Panc1 (cell line): Measurements from ENCODE around the gene THOC2. TPM values are rescaled to one million over a fixed set of nuclear protein-coding genes. Genes with fewer than 3 reads are reported as not detected.

Experiments
- ATAC-seq: fragments of 200-7000 bp; cut with Tn5 transposase; 2 replicates; pipeline ENCODE4 v1.9.1; 2020; ENCODE audit warnings: mild to moderate bottlenecking, moderate library complexity
- BruUV-seq: library from RNA; stranded (reverse); fragments of 400-500 nt; replicated peaks from 2 replicates; lab custom pipeline; 2021; lab: Mats Ljungman, UMichigan
- CTCF ChIA-PET: fragments of 300-600 bp; sonication (Branson Sonifier 250); formaldehyde crosslinking; loops from one replicate; lab custom pipeline; 2022; ENCODE audit warnings: antibody characterized with exemption; lab: Charles Lee
- POLR2A ChIA-PET: fragments of 300-600 bp; sonication (Branson Sonifier 250); formaldehyde crosslinking; loops from one replicate; lab custom pipeline; 2022; ENCODE audit warnings: antibody characterized with exemption; lab: Charles Lee
- DNase-seq: peaks from one replicate; pipeline ENCODE4 v3.0.0-alpha.2; 2010; ENCODE audit warnings: low read depth, low spot score
- H3K27ac ChIP-seq: 2 replicates; pipeline ENCODE4 v1.5.1; 2011; ENCODE audit warnings: mild to moderate bottlenecking, low read length, inconsistent platforms
- H3K27me3 ChIP-seq: fragments of 200-500 bp; sonication (Bioruptor generic); 2 replicates; pipeline ENCODE4 v1.6.0; 2014; ENCODE audit warnings: low read length, inconsistent platforms; ENCODE audit not compliant: control insufficient read depth, insufficient read depth
- H3K36me3 ChIP-seq: fragments of 200-500 bp; sonication (Bioruptor generic); 2 replicates; pipeline ENCODE4 v1.5.1; 2014; ENCODE audit warnings: inconsistent platforms, mild to moderate bottlenecking, low read length, moderate library complexity; ENCODE audit not compliant: control insufficient read depth, insufficient read depth
- H3K4me1 ChIP-seq: 2 replicates; pipeline ENCODE4 v1.5.1; 2011; ENCODE audit warnings: inconsistent platforms, mild to moderate bottlenecking, low read length, moderate library complexity; ENCODE audit not compliant: control insufficient read depth, insufficient read depth
- H3K4me3 ChIP-seq, 2 experiments: 2 replicates each; pipeline ENCODE4 v1.5.1; 2011 to 2012; ENCODE audit warnings: low read depth in 2 of 2, low read length in 2 of 2, mild to moderate bottlenecking in 2 of 2, inconsistent platforms in 1 of 2, moderate library complexity in 1 of 2
- H3K9me3 ChIP-seq: fragments of 200-500 bp; sonication (Bioruptor generic); 2 replicates; pipeline ENCODE4 v1.5.1; 2014; ENCODE audit warnings: low read depth, mild to moderate bottlenecking, inconsistent platforms, low read length, moderate library complexity; ENCODE audit not compliant: control insufficient read depth, insufficient read depth
- POLR2AphosphoS5 ChIP-seq: IDR thresholded peaks from 2 replicates; pipeline ENCODE4 v1.6.1; 2012; ENCODE audit warnings: mild to moderate bottlenecking, low read depth, low read length, moderate library complexity
- SIN3A ChIP-seq: IDR thresholded peaks from 2 replicates; pipeline ENCODE4 v1.6.1; 2012; ENCODE audit warnings: low read depth, mild to moderate bottlenecking, low read length, moderate library complexity, borderline replicate concordance; ENCODE audit not compliant: insufficient read depth
- TCF7L2 ChIP-seq: IDR thresholded peaks from 2 replicates; pipeline ENCODE4 v1.6.1; 2011; ENCODE audit warnings: mild to moderate bottlenecking, low read depth, low read length, inconsistent platforms
- in situ Hi-C: cut with HindIII; loops from 2 replicates; pipeline ENCODE4 v1.10.0; 2016; ENCODE audit warnings: low sequenced_read_pairs, low pct_unique_long_range_greater_than_20kb
- intact Hi-C: fragments of 100-400 bp; cut with micrococcal nuclease; formaldehyde crosslinking; loops from one replicate; pipeline ENCODE4 v1.10.0; 2022; ENCODE audit not compliant: unreplicated experiment
- total RNA-seq: library from RNA; stranded (reverse); gene quantifications from one replicate; pipeline ENCODE4 v1.2.1, GENCODE V29; 2021; ENCODE audit not compliant: unreplicated experiment
- TF ChIP-seq, protein P1 (sequence below): fragments of 450-650 bp; IDR thresholded peaks from 2 replicates; pipeline ENCODE4 v1.5.1; 2017; ENCODE audit warnings: mild to moderate bottlenecking
- TF ChIP-seq, protein P2 (sequence below), 2 experiments: IDR thresholded peaks; 2 replicates each; pipeline ENCODE4 v1.6.1; 2011 to 2012; ENCODE audit warnings: low read depth in 2 of 2, control low read depth in 1 of 2, low read length in 1 of 2, mild to moderate bottlenecking in 1 of 2, moderate library complexity in 1 of 2; ENCODE audit not compliant: insufficient read depth in 1 of 2

THOC2 gene
- total RNA-seq, 1 experiment from 2014 or later = 194 TPM

DNA sequence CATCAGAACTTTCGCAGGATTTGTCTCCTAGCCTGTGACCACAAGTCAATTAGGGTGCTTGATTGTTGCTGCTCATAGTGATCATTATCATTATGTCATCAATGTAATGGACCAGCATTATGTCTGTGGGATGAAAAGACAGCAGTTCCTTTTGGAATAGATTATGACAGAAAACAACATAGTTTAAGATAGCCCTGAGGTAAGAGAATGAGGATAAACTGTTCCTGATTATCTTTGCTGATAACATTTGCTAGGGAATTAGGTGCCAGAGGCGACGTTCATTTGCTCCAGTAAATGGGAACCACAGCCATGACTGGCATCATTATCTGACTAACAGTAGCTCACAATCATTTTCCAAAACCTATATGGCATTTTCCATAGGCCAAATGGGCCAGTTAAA lies 12.7 kb upstream of the THOC2 start:
- no peaks in the 10 kb centered on the region for H3K4me1 ChIP-seq
- H3K27me3 ChIP-seq = no peaks in the 10 kb centered on the region
- in situ Hi-C loops = no loop called here
- DNase-seq (no peak), ATAC-seq (no peak)
- ChIA-PET CTCF (no interaction called here), POLR2A (no interaction called here)
- intact Hi-C loops = no loop called here
- TF ChIP-seq, protein P1, sequence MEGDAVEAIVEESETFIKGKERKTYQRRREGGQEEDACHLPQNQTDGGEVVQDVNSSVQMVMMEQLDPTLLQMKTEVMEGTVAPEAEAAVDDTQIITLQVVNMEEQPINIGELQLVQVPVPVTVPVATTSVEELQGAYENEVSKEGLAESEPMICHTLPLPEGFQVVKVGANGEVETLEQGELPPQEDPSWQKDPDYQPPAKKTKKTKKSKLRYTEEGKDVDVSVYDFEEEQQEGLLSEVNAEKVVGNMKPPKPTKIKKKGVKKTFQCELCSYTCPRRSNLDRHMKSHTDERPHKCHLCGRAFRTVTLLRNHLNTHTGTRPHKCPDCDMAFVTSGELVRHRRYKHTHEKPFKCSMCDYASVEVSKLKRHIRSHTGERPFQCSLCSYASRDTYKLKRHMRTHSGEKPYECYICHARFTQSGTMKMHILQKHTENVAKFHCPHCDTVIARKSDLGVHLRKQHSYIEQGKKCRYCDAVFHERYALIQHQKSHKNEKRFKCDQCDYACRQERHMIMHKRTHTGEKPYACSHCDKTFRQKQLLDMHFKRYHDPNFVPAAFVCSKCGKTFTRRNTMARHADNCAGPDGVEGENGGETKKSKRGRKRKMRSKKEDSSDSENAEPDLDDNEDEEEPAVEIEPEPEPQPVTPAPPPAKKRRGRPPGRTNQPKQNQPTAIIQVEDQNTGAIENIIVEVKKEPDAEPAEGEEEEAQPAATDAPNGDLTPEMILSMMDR = no peak
- TF ChIP-seq TCF7L2 (no peak), POLR2AphosphoS5 (no peak), SIN3A (no peak)
- TF ChIP-seq, protein P2, sequence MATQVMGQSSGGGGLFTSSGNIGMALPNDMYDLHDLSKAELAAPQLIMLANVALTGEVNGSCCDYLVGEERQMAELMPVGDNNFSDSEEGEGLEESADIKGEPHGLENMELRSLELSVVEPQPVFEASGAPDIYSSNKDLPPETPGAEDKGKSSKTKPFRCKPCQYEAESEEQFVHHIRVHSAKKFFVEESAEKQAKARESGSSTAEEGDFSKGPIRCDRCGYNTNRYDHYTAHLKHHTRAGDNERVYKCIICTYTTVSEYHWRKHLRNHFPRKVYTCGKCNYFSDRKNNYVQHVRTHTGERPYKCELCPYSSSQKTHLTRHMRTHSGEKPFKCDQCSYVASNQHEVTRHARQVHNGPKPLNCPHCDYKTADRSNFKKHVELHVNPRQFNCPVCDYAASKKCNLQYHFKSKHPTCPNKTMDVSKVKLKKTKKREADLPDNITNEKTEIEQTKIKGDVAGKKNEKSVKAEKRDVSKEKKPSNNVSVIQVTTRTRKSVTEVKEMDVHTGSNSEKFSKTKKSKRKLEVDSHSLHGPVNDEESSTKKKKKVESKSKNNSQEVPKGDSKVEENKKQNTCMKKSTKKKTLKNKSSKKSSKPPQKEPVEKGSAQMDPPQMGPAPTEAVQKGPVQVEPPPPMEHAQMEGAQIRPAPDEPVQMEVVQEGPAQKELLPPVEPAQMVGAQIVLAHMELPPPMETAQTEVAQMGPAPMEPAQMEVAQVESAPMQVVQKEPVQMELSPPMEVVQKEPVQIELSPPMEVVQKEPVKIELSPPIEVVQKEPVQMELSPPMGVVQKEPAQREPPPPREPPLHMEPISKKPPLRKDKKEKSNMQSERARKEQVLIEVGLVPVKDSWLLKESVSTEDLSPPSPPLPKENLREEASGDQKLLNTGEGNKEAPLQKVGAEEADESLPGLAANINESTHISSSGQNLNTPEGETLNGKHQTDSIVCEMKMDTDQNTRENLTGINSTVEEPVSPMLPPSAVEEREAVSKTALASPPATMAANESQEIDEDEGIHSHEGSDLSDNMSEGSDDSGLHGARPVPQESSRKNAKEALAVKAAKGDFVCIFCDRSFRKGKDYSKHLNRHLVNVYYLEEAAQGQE (IDR thresholded peaks at IDR 0.05; ENCODE audit: insufficient read depth in 1 of 2, low read depth in 2 of 2, low read length in 1 of 2) = no peak
- H3K9me3 ChIP-seq = no peaks in the 10 kb centered on the region
- H3K4me3 ChIP-seq = no peak overlapping the region
- no peak overlapping the region for H3K27ac ChIP-seq
- no peaks in the 10 kb centered on the region for H3K36me3 ChIP-seq
- BruUV-seq = no TSS peak

DNA sequence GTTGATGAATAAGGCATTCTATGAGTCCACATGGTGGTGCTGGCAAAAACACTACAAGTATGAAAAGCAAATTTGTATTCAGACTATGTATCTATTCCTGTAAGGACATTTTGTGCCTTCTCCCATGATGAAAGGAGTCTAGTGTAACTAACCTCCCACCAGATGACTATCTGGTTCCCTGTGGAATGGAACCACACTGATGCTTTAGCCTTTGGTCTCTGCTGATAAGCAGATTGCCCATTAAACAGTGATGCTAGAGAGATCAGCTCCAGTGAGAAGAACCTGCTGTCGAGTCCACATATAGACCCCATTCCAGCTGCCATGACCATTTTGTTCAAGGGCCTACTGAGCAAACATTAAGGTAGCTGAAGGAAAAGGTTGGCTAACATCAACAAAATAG lies 10.5 kb upstream of the THOC2 start:
- no peaks in the 10 kb centered on the region for H3K27me3 ChIP-seq
- intact Hi-C loops = no loop called here
- H3K4me1 ChIP-seq = no peaks in the 10 kb centered on the region
- H3K4me3 ChIP-seq = no peak overlapping the region
- no peak overlapping the region for H3K27ac ChIP-seq
- TF ChIP-seq, protein P1 = no peak
- TF ChIP-seq TCF7L2 = no peak
- no peak for TF ChIP-seq POLR2AphosphoS5
- no peak for TF ChIP-seq SIN3A
- TF ChIP-seq, protein P2 (IDR thresholded peaks at IDR 0.05; ENCODE audit: insufficient read depth in 1 of 2, low read depth in 2 of 2, low read length in 1 of 2) = no peak
- H3K9me3 ChIP-seq = no peaks in the 10 kb centered on the region
- ChIA-PET CTCF (no interaction called here), POLR2A (no interaction called here)
- BruUV-seq = no TSS peak
- DNase-seq = no peak
- in situ Hi-C loops = no loop called here
- no peaks in the 10 kb centered on the region for H3K36me3 ChIP-seq
- no peak for ATAC-seq
